CD14-positive monocyte (primary cell): ENCODE measurements around the gene OR7G3. TPM values are rescaled to one million over a fixed set of nuclear protein-coding genes. Genes with fewer than 3 reads are reported as not detected.

ENCODE experiments used
- DNase-seq, 3 donors: peaks; one replicate each; pipeline ENCODE4 v3.0.0-alpha.2; 2011 to 2022
- H2AFZ ChIP-seq: 2 replicates; pipeline ENCODE4 v1.6.0; 2012; ENCODE audit warnings: mild to moderate bottlenecking, low read depth, low read length, inconsistent platforms; ENCODE audit not compliant: insufficient read depth, poor library complexity, severe bottlenecking
- H3K27ac ChIP-seq, 2 donors: 1 replicate in 1 of 2; 2 replicates in 1 of 2; pipeline ENCODE4 v1.5.1; 2012 to 2013; ENCODE audit warnings: low read length in 2 of 2, control low read depth in 1 of 2, inconsistent platforms in 1 of 2, low read depth in 1 of 2, mild to moderate bottlenecking in 1 of 2
- H3K27me3 ChIP-seq, 2 donors: one replicate each; pipeline versions ENCODE4 v1.6.0 to v1.6.1; 2011 to 2013; ENCODE audit warnings: low read length in 2 of 2; ENCODE audit not compliant: control insufficient read depth in 2 of 2, insufficient read depth in 2 of 2
- H3K36me3 ChIP-seq, 2 donors: replicated peaks in 1 of 2; 1 replicate in 1 of 2; 2 replicates in 1 of 2; pipeline versions ENCODE4 v1.5.1 to v1.6.1; 2012 to 2013; ENCODE audit warnings: low read length in 2 of 2, control low read depth in 1 of 2, inconsistent platforms in 1 of 2, mild to moderate bottlenecking in 1 of 2; ENCODE audit not compliant: insufficient read depth in 2 of 2, control insufficient read depth in 1 of 2
- H3K4me1 ChIP-seq, 2 donors: 1 replicate in 1 of 2; 2 replicates in 1 of 2; pipeline versions ENCODE4 v1.5.1 to v1.6.1; 2012 to 2013; ENCODE audit warnings: low read length in 2 of 2, control low read depth in 1 of 2, inconsistent platforms in 1 of 2, mild to moderate bottlenecking in 1 of 2, moderate library complexity in 1 of 2; ENCODE audit not compliant: insufficient read depth in 2 of 2, control insufficient read depth in 1 of 2
- H3K4me2 ChIP-seq: replicated peaks from 2 replicates; pipeline ENCODE3; 2012; ENCODE audit warnings: low read length, moderate library complexity, mild to moderate bottlenecking; ENCODE audit not compliant: poor library complexity, severe bottlenecking; ENCODE audit errors: extremely low read depth
- H3K4me3 ChIP-seq, 3 experiments: fragments of 200-600 bp in 1 of 3; sonication (generic) in 1 of 3; replicated peaks in 1 of 3; 1 replicate in 2 of 3; 2 replicates in 1 of 3; pipeline ENCODE4 v1.5.1; 2011 to 2013; ENCODE audit warnings: low read length in 3 of 3, mild to moderate bottlenecking in 3 of 3, control low read depth in 2 of 3, low read depth in 2 of 3, inconsistent platforms in 1 of 3, moderate library complexity in 1 of 3
- H3K79me2 ChIP-seq: 2 replicates; pipeline ENCODE4 v1.6.0; 2012; ENCODE audit warnings: mild to moderate bottlenecking, control low read depth, inconsistent platforms, low read length, moderate library complexity; ENCODE audit not compliant: insufficient read depth
- H3K9ac ChIP-seq: 2 replicates; pipeline ENCODE4 v1.6.0; 2017; ENCODE audit warnings: low read length, mild to moderate bottlenecking; ENCODE audit not compliant: insufficient read depth, poor library complexity, severe bottlenecking
- H3K9me3 ChIP-seq, 2 donors: replicated peaks in 1 of 2; 1 replicate in 1 of 2; 2 replicates in 1 of 2; pipeline versions ENCODE4 v1.5.1 to v1.6.1; 2012 to 2013; ENCODE audit warnings: low read length in 2 of 2, control low read depth in 1 of 2; ENCODE audit not compliant: control insufficient read depth in 1 of 2, insufficient read depth in 1 of 2
- H4K20me1 ChIP-seq: 2 replicates; pipeline ENCODE4 v1.6.0; 2012; ENCODE audit warnings: mild to moderate bottlenecking, low read length, control low read depth, moderate library complexity; ENCODE audit not compliant: insufficient read depth
- H3K27ac Mint-ChIP-seq, 7 donors: one replicate each; pipeline ENCODE4 v1.8.0; 2020; ENCODE audit warnings: mild to moderate bottlenecking in 7 of 7, mixed read lengths in 7 of 7, moderate library complexity in 6 of 7, inconsistent platforms in 2 of 7
- H3K27me3 Mint-ChIP-seq, 3 donors: one replicate each; pipeline ENCODE4 v1.8.0; 2021 to 2022; ENCODE audit warnings: low read depth in 3 of 3, mild to moderate bottlenecking in 3 of 3, mixed read lengths in 3 of 3, moderate library complexity in 3 of 3, inconsistent platforms in 1 of 3
- H3K36me3 Mint-ChIP-seq, 2 donors: one replicate each; pipeline ENCODE4 v1.8.0; 2020; ENCODE audit warnings: mixed read lengths in 2 of 2, inconsistent platforms in 1 of 2, mild to moderate bottlenecking in 1 of 2
- H3K4me1 Mint-ChIP-seq: one replicate; pipeline ENCODE4 v1.8.0; 2020; ENCODE audit warnings: mild to moderate bottlenecking, mixed read lengths
- H3K4me3 Mint-ChIP-seq, 2 donors: one replicate each; pipeline ENCODE4 v1.8.0; 2020; ENCODE audit warnings: mild to moderate bottlenecking in 2 of 2, mixed read lengths in 2 of 2, moderate library complexity in 1 of 2
- H3K9me3 Mint-ChIP-seq, 7 donors: one replicate each; pipeline ENCODE4 v1.8.0; 2020 to 2022; ENCODE audit warnings: mixed read lengths in 7 of 7, mild to moderate bottlenecking in 6 of 7, moderate library complexity in 6 of 7, inconsistent platforms in 2 of 7
- WGBS: methylation state at CpG from one replicate; pipeline ENCODE4 v1.1.5; 2013; ENCODE audit warnings: missing lambda C conversion rate; ENCODE audit not compliant: insufficient coverage; 5-methylcytosine and 5-hydroxymethylcytosine counted together
- intact Hi-C, 2 donors: fragments of 100-400 bp; cut with micrococcal nuclease; formaldehyde crosslinking; loops; one replicate each; pipeline versions ENCODE4 v1.15.0 to v1.15.1; 2023
- polyA minus RNA-seq: library from RNA; depleted of rRNA, polyadenylated mRNA; stranded (reverse); fragments of >200 nt; gene quantifications from 2 replicates; pipeline ENCODE4 v1.2.3, GENCODE V29; 2012
- polyA plus RNA-seq, 3 donors: library from polyadenylated mRNA; depleted of rRNA in 1 of 3; unstranded in 2 of 3; stranded (reverse) in 1 of 3; fragments of 300-500 nt in 2 of 3; fragments of >200 nt in 1 of 3; fragmentation: Illumina TruSeq in 2 of 3; gene quantifications; 1 replicate in 2 of 3; 2 replicates in 1 of 3; pipeline ENCODE4 v1.2.3, GENCODE V29; 2012 to 2021
- total RNA-seq, 12 experiments: library from RNA in 1 of 12; stranded (reverse) in 1 of 12; fragments of 120-200 nt in 1 of 12; gene quantifications; one replicate each; pipeline ENCODE4 v1.2.4 and lab custom pipeline; 2013 to 2026; ENCODE audit warnings: mixed read lengths in 6 of 12, inconsistent platforms in 1 of 12
- TF ChIP-seq, protein P1 (sequence below): fragments of 200-600 bp; IDR thresholded peaks from one replicate; pipeline ENCODE4 v1.8.0; 2022; ENCODE audit warnings: antibody characterized with exemption, mild to moderate bottlenecking

Gene OR7G3
- total RNA-seq (2013), result not detected
- polyA plus RNA-seq, result not detected
- polyA minus RNA-seq, result not detected in 2 replicates
- 0 to 0.30 (median 0) reads per million in 11 experiments for total RNA-seq (lab: John Stamatoyannopoulos, UW)

DNA sequence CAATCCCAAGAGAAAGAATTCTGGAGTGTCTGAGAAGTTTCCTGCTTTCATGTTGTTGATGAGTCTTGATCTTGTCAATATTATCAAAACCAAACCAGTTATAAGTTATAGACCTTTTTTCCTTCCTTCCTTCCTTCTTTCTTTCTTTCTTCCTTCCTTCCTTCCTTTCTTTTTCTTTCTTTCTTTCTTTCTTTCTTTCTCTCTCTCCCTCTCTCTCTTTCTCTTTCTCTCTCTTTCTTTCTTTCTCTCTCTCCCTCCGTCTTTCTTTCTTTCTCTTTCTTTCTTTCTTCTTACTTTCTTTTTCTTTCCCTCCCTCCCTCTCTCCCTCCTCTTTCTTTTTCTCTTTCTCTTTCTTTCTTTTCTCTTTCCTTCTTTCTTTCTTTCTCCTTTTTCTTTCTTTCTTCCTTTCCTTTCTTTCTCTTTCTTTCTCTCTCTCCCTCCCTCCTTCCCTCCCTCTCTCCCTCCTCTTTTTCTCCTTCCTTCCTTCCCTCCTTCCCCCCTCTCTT lies at the start of gene OR7G3:
Gene OR7G3, minus strand, starts transcription at position 51 of the 506 bp plus-strand sequence. Its CDS starts 0 bp downstream, at position 51.
- no peaks in the 10 kb centered on the region for H3K36me3 ChIP-seq
- H3K4me3 ChIP-seq, result no peak within 1 kb of the TSS
- H3K4me1 ChIP-seq, result peaks cover 0 to 11% of the 10 kb centered on the region in 2 donors
- H3K9me3 Mint-ChIP-seq, result peaks cover 0 to 3% (median 0%) of the 10 kb centered on the region in 7 donors
- intact Hi-C loops, result no loop called here
- H3K36me3 Mint-ChIP-seq, result no peaks in the 10 kb centered on the region
- no peaks in the 10 kb centered on the region for H4K20me1 ChIP-seq
- no peak within 1 kb of the TSS for H2AFZ ChIP-seq
- H3K4me1 Mint-ChIP-seq, result peaks cover 15% of the 10 kb centered on the region
- H3K27ac ChIP-seq, result no peak within 1 kb of the TSS
- no peak for DNase-seq
- no peaks in the 10 kb centered on the region for H3K27me3 ChIP-seq
- peak within 1 kb of the TSS in 1 of 2 donors; percentile 31 for H3K4me3 Mint-ChIP-seq
- peak within 1 kb of the TSS in 2 of 7 donors; percentile 11 to 25 for H3K27ac Mint-ChIP-seq
- no peaks in the 10 kb centered on the region for H3K9me3 ChIP-seq
- peaks cover 0 to 8% (median 7%) of the 10 kb centered on the region in 3 donors for H3K27me3 Mint-ChIP-seq
- WGBS, result 67% methylated on average over 1 of the region's 1 CpG
- TF ChIP-seq, protein P1, sequence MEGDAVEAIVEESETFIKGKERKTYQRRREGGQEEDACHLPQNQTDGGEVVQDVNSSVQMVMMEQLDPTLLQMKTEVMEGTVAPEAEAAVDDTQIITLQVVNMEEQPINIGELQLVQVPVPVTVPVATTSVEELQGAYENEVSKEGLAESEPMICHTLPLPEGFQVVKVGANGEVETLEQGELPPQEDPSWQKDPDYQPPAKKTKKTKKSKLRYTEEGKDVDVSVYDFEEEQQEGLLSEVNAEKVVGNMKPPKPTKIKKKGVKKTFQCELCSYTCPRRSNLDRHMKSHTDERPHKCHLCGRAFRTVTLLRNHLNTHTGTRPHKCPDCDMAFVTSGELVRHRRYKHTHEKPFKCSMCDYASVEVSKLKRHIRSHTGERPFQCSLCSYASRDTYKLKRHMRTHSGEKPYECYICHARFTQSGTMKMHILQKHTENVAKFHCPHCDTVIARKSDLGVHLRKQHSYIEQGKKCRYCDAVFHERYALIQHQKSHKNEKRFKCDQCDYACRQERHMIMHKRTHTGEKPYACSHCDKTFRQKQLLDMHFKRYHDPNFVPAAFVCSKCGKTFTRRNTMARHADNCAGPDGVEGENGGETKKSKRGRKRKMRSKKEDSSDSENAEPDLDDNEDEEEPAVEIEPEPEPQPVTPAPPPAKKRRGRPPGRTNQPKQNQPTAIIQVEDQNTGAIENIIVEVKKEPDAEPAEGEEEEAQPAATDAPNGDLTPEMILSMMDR, result peak; percentile 17
- no peak within 1 kb of the TSS for H3K4me2 ChIP-seq
- no peaks in the 10 kb centered on the region for H3K79me2 ChIP-seq
- no peak within 1 kb of the TSS for H3K9ac ChIP-seq

DNA sequence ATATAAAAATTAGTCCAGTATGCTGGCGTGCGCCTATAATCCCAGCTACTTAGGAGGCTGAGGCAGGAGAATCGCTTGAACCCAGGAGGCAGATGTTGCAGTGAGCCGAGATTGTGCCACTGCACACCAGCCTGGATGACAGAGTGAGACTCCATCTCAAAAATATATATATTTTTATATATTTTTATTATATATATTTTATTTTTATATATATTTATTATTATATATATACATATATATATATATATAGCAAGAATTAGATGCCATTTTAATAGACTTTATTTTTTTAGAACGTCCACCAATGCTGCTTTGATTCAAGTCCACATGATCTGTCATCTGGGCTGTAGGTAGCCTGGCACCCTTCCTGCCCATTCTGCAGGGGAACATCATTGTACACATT lies 48.6 kb upstream of the OR7G3 start:
- H3K36me3 Mint-ChIP-seq, result no peaks in the 10 kb centered on the region

More for the DNA sequence above, 48.6 kb upstream of the OR7G3 start:
- Histone ChIP-seq H3K9me3 (peaks cover 0 to 5% of the 10 kb centered on the region in 2 donors), H3K79me2 (no peaks in the 10 kb centered on the region), H3K4me1 (no peaks in the 10 kb centered on the region), H3K4me2 (no peak overlapping the region), H3K9ac (no peak overlapping the region), H2AFZ (no peak overlapping the region), H4K20me1 (no peaks in the 10 kb centered on the region), H3K36me3 (no peaks in the 10 kb centered on the region), H3K4me3 (no peak overlapping the region), H3K27me3 (no peaks in the 10 kb centered on the region), H3K27ac (no peak overlapping the region)
- H3K27ac Mint-ChIP-seq, result no peak overlapping the region
- H3K4me3 Mint-ChIP-seq, result no peak overlapping the region
- peaks cover 2 to 23% (median 11%) of the 10 kb centered on the region in 7 donors for H3K9me3 Mint-ChIP-seq
- no peak for DNase-seq
- TF ChIP-seq, protein P1, result no peak
- intact Hi-C loops, result no loop called here
- H3K27me3 Mint-ChIP-seq, result peaks cover 0 to 8% (median 0%) of the 10 kb centered on the region in 3 donors
- WGBS, result 100% methylated on average over 1 of the region's 5 CpGs
- H3K4me1 Mint-ChIP-seq, result no peaks in the 10 kb centered on the region
